Karpas-422 (cell line): Measurements from ENCODE around the gene LUC7L. TPM values are rescaled to one million over a fixed set of nuclear protein-coding genes. Genes with fewer than 3 reads are reported as not detected.
A peak's percentile ranks its signal among the peaks of the same experiment; 100 is the strongest.

Source experiments
- DNase-seq: peaks from one replicate; pipeline ENCODE4 v3.0.0-alpha.2; 2015
- H2AFZ ChIP-seq: fragments of 200-600 bp; sonication (generic); 2 replicates; pipeline ENCODE4 v1.6.1; 2014; ENCODE audit warnings: antibody characterized with exemption, low read length, mixed read lengths
- H3K27ac ChIP-seq: fragments of 200-600 bp; sonication (generic); 2 replicates; pipeline ENCODE4 v1.5.1; 2014; ENCODE audit warnings: mild to moderate bottlenecking, low read length, moderate library complexity
- H3K27me3 ChIP-seq: fragments of 200-600 bp; sonication (generic); 2 replicates; pipeline ENCODE4 v1.6.1; 2014; ENCODE audit warnings: low read length, mixed read lengths
- H3K36me3 ChIP-seq: fragments of 200-600 bp; sonication (generic); 2 replicates; pipeline ENCODE4 v1.6.1; 2014; ENCODE audit warnings: low read length, mixed read lengths; ENCODE audit not compliant: insufficient read depth
- H3K4me1 ChIP-seq: fragments of 200-600 bp; sonication (generic); 2 replicates; pipeline ENCODE4 v1.6.1; 2014; ENCODE audit warnings: mild to moderate bottlenecking, low read length, mixed read lengths
- H3K4me2 ChIP-seq: fragments of 200-600 bp; sonication (generic); 2 replicates; pipeline ENCODE4 v1.6.1; 2014; ENCODE audit warnings: low read length, low read depth, mild to moderate bottlenecking; ENCODE audit not compliant: poor library complexity, severe bottlenecking
- H3K4me3 ChIP-seq: fragments of 200-600 bp; sonication (generic); 2 replicates; pipeline ENCODE4 v1.5.1; 2014; ENCODE audit warnings: mild to moderate bottlenecking, antibody characterized with exemption, low read length, mixed read lengths
- H3K79me2 ChIP-seq: fragments of 200-600 bp; sonication (generic); 2 replicates; pipeline ENCODE4 v1.6.1; 2014; ENCODE audit warnings: mild to moderate bottlenecking, low read length, mixed read lengths
- H3K9ac ChIP-seq: fragments of 200-600 bp; sonication (generic); 2 replicates; pipeline ENCODE4 v1.6.0; 2014; ENCODE audit warnings: low read length
- H3K9me2 ChIP-seq: fragments of 200-600 bp; sonication (generic), shearing (Covaris generic); replicated peaks from 2 replicates; pipeline ENCODE4 v1.6.0; 2014; ENCODE audit warnings: mild to moderate bottlenecking, low read length, moderate library complexity; ENCODE audit not compliant: insufficient read depth
- H3K9me3 ChIP-seq: fragments of 300-700, 200-600 bp; sonication (generic); 2 replicates; pipeline ENCODE4 v1.6.1; 2014; ENCODE audit warnings: low read length, mixed read lengths
- H4K20me1 ChIP-seq: fragments of 200-600 bp; sonication (generic); 2 replicates; pipeline ENCODE4 v1.6.1; 2014; ENCODE audit warnings: mild to moderate bottlenecking, antibody characterized with exemption, low read length, low read depth; ENCODE audit not compliant: insufficient read depth
- total RNA-seq: library from RNA; depleted of rRNA; stranded (reverse); fragments of >200 nt; shearing (Covaris generic); gene quantifications from 2 replicates; pipeline ENCODE4 v1.2.3, GENCODE V29; 2014; ENCODE audit warnings: low replicate concordance

LUC7L gene
- total RNA-seq, 1 experiment from 2014 or later: 85.6 TPM

- Histone ChIP-seq H3K9me2 (no peaks in the 10 kb centered on the region), H3K4me1 (no peaks in the 10 kb centered on the region), H3K79me2 (no peaks in the 10 kb centered on the region), H3K4me3 (no peak overlapping the region), H3K27me3 (no peaks in the 10 kb centered on the region), H4K20me1 (no peaks in the 10 kb centered on the region), H3K27ac (no peak overlapping the region), H3K36me3 (no peaks in the 10 kb centered on the region), H3K9ac (no peak overlapping the region), H3K9me3 (no peaks in the 10 kb centered on the region), H2AFZ (no peak overlapping the region), H3K4me2 (no peak overlapping the region)
- no peak for DNase-seq
These were observed 80.1 kb downstream of the LUC7L start for GRCh38 chr16:149024-149660.

DNA sequence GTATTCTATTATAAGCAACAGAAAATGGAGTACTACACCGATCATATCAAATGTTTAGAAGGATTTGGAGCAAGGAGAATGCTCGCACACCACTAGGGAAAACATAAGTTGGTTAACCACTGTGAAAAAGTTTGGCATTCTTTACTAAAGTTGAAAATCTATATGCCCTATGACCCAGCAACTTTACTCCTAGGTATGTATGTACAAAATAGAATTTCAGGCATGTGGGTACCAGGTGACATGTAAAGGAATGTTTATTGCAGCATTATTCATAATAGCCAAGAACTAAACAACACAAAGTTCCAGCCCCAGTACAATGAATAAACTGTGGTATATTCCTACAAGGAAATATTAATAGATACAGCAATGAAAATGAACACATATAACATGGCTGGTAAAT lies 82.6 kb downstream of the LUC7L start:
- Histone ChIP-seq H4K20me1 (no peaks in the 10 kb centered on the region), H3K36me3 (no peaks in the 10 kb centered on the region), H3K4me1 (no peaks in the 10 kb centered on the region), H3K9me3 (no peaks in the 10 kb centered on the region), H3K4me2 (no peak overlapping the region), H3K9me2 (no peaks in the 10 kb centered on the region), H3K9ac (no peak overlapping the region), H3K4me3 (no peak overlapping the region), H3K27ac (no peak overlapping the region), H2AFZ (no peak overlapping the region), H3K27me3 (no peaks in the 10 kb centered on the region), H3K79me2 (no peaks in the 10 kb centered on the region)
- no peak for DNase-seq

GRCh38 chr16:144797-145252 lies 84.4 kb downstream of the LUC7L start:
- H3K4me1 ChIP-seq: no peaks in the 10 kb centered on the region

GRCh38 chr16:143456-143855 lies 85.8 kb downstream of the LUC7L start:
- no peaks in the 10 kb centered on the region for H4K20me1 ChIP-seq
- H3K9me3 ChIP-seq: no peaks in the 10 kb centered on the region
- no peaks in the 10 kb centered on the region for H3K79me2 ChIP-seq
- H2AFZ ChIP-seq: no peak overlapping the region
- H3K4me3 ChIP-seq: no peak overlapping the region
- H3K4me1 ChIP-seq: peaks cover 5% of the 10 kb centered on the region; the same call in 1 of the 2 replicates
- H3K9me2 ChIP-seq: no peaks in the 10 kb centered on the region
- H3K27ac ChIP-seq: no peak overlapping the region
- H3K9ac ChIP-seq: no peak overlapping the region
- no peak for DNase-seq
- H3K4me2 ChIP-seq: no peak overlapping the region
- no peaks in the 10 kb centered on the region for H3K27me3 ChIP-seq
- H3K36me3 ChIP-seq: no peaks in the 10 kb centered on the region

More at GRCh38 chr16:144797-145252, 84.4 kb downstream of the LUC7L start:
- Histone ChIP-seq H3K9ac (no peak overlapping the region), H4K20me1 (no peaks in the 10 kb centered on the region), H3K27ac (no peak overlapping the region), H3K79me2 (no peaks in the 10 kb centered on the region), H3K36me3 (no peaks in the 10 kb centered on the region), H3K9me3 (no peaks in the 10 kb centered on the region), H3K27me3 (no peaks in the 10 kb centered on the region), H2AFZ (no peak overlapping the region), H3K9me2 (no peaks in the 10 kb centered on the region), H3K4me2 (no peak overlapping the region), H3K4me3 (no peak overlapping the region)
- DNase-seq: no peak

DNA sequence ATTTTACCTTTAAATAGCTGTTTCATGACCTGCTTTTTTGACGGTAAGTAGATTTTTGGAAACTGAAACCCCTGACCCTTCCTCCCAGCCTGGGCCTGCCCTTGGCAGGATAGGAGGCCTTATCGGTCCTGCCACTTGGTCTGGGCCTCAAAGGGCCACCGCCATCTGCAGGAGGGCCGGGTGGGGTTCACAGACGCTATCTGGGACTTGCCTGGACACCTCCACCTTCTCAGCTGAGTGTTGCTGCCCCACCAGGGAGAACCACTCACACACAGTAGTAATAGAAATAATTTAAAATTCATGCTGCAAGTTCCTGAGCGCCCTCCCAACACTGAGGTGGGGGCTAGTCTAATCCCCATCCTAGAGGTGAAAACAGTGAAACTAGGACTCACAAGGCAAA lies 86.2 kb downstream of the LUC7L start:
- no peaks in the 10 kb centered on the region for H3K27me3 ChIP-seq

DNA sequence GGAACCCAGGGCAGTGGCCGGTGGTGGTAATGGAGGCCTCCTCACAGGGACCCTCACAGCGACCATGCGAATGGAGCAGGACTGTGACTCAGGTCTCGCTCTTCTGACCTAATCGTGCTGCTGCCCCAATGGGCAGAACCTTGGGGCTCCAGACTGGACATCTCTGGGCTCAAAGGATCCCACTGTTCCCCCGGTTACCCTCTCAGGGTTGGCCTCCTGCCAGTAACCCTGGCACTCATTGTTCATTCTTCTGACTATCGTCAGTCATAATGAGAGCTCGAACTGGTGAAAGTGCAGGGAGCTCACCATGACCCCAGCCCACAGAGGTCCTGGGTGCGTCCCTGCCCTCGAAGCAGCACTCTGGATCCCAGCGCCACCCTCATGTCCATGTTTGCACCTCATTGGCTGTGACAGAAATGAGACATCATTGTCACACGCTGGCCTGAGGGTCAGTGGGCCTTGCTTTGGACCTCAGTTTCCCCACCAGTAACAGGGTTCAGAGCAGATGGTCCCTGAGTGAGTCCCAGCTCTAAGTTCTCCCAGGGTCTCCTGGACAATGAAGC lies 86.8 kb downstream of the LUC7L start:
- Histone ChIP-seq H3K27me3 (no peaks in the 10 kb centered on the region), H3K27ac (no peak overlapping the region), H3K9me2 (no peaks in the 10 kb centered on the region), H3K9ac (no peak overlapping the region), H4K20me1 (no peaks in the 10 kb centered on the region), H3K4me3 (no peak overlapping the region), H3K9me3 (no peaks in the 10 kb centered on the region), H3K79me2 (peaks cover 7% of the 10 kb centered on the region), H2AFZ (no peak overlapping the region), H3K36me3 (no peaks in the 10 kb centered on the region), H3K4me2 (no peak overlapping the region), H3K4me1 (peaks cover 7% of the 10 kb centered on the region)
- DNase-seq: no peak

More for the DNA sequence above, 86.2 kb downstream of the LUC7L start:
- no peaks in the 10 kb centered on the region for H4K20me1 ChIP-seq
- H3K4me3 ChIP-seq: no peak overlapping the region
- H3K9me2 ChIP-seq: no peaks in the 10 kb centered on the region
- peaks cover 1% of the 10 kb centered on the region for H3K79me2 ChIP-seq
- H3K27ac ChIP-seq: no peak overlapping the region
- H3K4me2 ChIP-seq: no peak overlapping the region
- no peak overlapping the region for H2AFZ ChIP-seq
- H3K9me3 ChIP-seq: no peaks in the 10 kb centered on the region
- no peak overlapping the region for H3K9ac ChIP-seq
- peaks cover 5% of the 10 kb centered on the region; the same call in 1 of the 2 replicates for H3K4me1 ChIP-seq
- H3K36me3 ChIP-seq: no peaks in the 10 kb centered on the region
- DNase-seq: no peak

GRCh38 chr16:140175-140857 lies 88.9 kb downstream of the LUC7L start:
- H3K27ac ChIP-seq: no peak overlapping the region
- peaks cover 28% of the 10 kb centered on the region for H3K79me2 ChIP-seq
- peak; percentile 38 for DNase-seq
- peaks cover 16% of the 10 kb centered on the region for H3K4me1 ChIP-seq
- H2AFZ ChIP-seq: no peak overlapping the region
- no peaks in the 10 kb centered on the region for H3K9me3 ChIP-seq
- no peaks in the 10 kb centered on the region for H3K27me3 ChIP-seq
- H3K9ac ChIP-seq: no peak overlapping the region
- no peaks in the 10 kb centered on the region for H3K9me2 ChIP-seq
- no peaks in the 10 kb centered on the region for H4K20me1 ChIP-seq
- no peak overlapping the region for H3K4me3 ChIP-seq
- no peak overlapping the region for H3K4me2 ChIP-seq
- H3K36me3 ChIP-seq: no peaks in the 10 kb centered on the region
